C1 segment of cervical spinal cord (tissue), 14 donors: ENCODE measurements around the gene TLE4.
A peak's percentile ranks its signal among the peaks of the same experiment; 100 is the strongest.
"Not testable (repeated sequence)": the region's sequence is repeated elsewhere in the genome, so short reads cannot be mapped to it uniquely, and the experiment has no call there.

ENCODE experiments used
- DNase-seq, 14 donors: peaks; one replicate each; lab custom pipeline; 2025; lab: John Stamatoyannopoulos, UW

The TLE4 gene

DNA sequence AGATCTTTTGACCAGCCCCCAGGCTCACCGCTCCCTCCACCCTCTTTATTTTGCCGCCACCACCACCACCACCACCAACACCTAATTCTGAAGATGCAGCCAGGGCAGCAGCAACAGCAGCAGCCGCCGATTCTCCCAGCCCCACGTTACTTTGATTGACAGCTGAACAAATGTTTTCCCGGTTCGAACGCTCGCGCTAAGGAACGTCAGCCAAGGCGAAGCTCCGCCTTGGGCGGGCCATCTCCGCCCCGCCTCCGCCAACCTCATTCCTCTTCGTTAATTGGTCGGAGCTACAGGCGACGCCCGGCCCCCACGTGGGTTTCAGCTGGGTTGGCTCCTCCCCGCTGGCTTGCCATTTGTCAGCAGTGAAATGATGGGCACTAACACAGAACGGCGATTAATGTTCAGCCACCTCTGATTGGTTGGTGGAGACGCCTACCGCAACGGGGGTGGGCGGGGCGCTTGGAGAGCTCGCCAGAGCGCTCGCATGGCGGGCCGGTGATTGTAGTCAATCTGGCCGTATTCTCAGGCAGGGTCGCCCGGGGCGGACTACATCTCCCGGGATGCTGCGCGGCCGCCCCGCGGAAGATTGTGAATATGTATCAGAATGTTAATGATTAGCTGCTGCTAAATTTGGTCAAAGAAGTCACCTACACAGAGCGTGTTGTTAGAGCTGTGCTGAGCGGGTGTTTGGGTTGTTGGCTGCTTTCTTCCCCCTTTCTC lies at the start of gene TLE4:
Gene TLE4 (plus strand): TSS at position 657 of the 723 bp plus-strand sequence. CDS start 826 bp downstream, outside the sequence.
- DNase-seq = peak; percentile 97 to 100 (median 99)

DNA sequence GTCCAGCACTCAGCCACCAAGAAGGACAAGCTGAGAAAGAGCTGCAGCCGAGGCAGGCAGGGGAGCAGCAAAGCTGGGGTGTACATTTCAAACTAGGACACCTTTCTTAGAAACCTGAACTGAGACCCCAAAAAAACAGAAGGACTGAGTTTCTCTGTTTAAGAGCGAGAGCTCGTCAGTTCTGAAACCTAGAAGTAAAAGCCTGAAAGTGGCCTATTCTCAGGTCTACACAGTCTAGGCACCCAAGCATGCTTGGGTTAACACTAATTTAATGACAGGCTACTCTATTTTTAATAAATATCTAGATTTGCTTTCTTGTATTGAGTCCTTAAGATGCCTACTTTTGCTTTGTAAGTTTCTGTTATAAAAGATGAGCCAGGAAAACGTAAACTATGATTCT lies 49.0 kb upstream of the TLE4 start:
- DNase-seq = no peak

DNA sequence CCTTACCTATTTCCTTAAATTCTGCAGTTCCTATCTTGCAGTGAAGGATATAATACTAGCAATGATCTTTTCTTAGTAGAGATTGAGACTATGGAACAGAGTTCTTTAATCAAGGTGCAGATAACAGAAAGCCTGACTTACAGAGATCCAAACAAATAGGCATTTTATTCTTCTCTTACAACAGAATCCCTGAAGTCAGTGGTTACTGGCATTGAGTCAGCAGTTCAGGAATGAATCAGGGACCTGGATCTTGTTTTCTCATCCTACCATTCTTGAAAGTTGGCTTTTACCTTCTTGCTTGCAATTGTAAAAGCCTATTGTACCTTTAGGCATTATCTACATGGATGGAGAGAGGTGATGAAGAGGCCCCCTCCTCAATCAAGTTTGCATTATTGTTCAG lies 47.5 kb upstream of the TLE4 start:
- no peak for DNase-seq

DNA sequence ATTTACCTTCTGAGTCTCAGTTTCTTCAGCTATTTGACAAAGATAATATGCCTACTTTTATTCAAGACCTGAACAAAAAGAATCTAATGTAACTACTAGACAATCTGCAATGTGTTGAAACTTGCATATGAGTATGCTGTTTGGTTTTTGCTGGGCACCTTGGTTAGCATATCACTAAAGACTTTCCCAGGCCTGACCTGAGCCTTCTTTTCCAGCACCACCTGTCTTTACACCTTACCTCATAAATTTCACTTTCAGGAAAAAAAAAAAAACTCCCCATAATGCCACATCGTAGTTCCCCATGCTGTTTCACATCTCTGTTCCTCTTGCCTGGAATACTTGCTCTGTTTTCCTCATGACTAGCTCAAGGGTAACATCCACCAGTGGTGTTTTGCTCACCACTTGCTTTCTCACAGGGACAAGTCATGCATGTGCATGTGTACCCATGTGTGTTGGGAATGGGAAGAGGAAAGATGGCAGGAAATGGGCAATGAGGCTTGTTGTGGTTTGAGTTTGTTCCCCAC lies 45.6 kb upstream of the TLE4 start:
- no peak for DNase-seq

DNA sequence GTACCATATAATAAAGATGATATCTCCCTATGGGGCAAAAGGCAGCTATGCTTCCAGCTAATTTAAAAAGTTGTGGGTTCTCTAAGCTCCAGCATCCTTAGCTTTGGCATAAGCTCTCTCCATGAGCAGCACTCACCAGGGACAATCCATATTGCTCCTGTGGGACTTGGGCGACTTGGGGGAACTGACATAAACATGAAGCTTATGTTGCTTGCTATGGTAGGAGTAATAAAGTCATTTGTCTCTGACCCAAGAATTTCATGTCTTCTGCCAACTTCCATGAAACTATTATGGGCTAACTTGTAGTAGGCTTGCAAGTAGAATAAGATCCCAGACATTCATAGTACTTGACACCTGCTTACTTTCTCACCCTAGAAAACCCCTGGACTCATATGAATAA lies 36.2 kb upstream of the TLE4 start:
- no peak for DNase-seq

DNA sequence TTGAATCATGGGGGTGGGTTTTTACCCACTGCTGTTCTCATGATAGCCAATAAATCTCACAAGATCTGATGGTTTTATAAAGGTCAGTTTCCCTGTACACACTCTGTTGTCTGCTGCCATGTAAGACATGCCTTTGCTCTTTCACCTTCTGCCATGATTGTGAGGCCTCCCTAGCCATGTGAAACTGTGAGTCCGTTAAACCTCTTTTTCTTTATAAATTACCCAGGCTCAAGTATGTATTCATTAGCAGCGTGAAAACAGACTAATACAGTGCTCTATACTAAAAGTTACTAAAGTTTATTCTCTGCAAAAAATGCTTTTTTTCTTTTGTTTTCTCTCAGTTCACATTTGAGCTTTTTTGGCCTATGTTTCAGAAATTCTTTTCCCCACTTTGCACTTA lies 33.9 kb upstream of the TLE4 start:
- DNase-seq = no peak

- DNase-seq = peak in 1 of 14 donors; percentile 81
Observed at GRCh38 chr9:79542735-79543620, 28.8 kb upstream of the TLE4 start.

- not testable (repeated sequence) for DNase-seq
Observed at GRCh38 chr9:79544375-79544774, 27.4 kb upstream of the TLE4 start.

DNA sequence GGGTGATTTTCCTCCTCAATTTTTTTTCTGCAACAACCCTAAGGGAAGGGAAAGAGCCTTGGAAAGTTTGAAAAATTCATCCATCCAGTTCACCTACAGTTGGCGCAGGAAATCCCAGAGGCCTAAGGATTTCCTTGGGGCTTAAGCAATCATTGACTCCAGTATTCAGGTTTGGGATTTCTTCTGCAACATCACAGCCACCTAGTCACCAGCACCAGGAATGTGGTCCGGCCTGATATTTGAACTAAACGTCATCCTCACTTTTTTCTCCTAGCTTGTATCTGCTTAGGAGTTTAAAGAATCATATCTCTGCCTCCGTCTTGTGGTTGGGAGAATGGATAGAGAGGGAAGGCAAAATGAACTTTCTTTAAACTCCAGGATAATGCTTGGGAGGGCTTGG lies 20.2 kb upstream of the TLE4 start:
- no peak for DNase-seq

GRCh38 chr9:79551994-79552393 lies 19.8 kb upstream of the TLE4 start:
- DNase-seq = no peak

GRCh38 chr9:79555474-79556089 lies 16.2 kb upstream of the TLE4 start:
- no peak for DNase-seq

DNA sequence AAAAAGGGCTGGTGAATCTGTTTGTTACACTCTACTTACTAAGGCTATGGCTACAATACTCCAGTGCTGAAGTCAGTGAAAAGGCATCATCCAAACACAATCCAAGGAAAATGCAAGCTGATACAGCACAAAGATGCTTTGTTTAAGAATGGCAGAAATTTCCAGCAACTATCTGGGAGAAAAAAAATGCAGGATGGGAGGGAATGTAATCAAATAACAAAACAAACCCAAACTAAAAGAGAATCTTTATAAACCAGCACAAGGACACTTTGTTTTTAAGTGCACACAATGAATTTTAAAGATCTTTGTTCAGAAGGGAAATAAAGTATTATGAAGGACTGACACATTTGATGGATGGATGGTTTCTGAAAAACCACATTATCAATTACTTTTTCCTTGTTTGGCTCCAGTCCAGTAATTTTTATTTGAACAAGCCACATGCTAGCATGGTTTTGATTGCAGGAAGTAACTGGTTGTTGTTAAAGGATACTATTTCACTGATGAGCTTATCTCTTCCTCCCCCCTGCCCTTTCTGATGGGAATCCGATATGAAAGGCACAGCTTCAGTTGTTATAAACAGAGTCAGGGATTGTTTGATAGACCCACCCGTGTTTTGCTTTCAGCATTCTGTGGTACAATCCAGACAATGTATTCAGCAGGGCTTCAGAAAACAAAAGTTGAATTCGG lies 12.1 kb upstream of the TLE4 start:
- DNase-seq = peak in 3 of 14 donors; percentile 5 to 33 (median 19)

GRCh38 chr9:79562749-79563386 lies 8.9 kb upstream of the TLE4 start:
- DNase-seq = no peak

DNA sequence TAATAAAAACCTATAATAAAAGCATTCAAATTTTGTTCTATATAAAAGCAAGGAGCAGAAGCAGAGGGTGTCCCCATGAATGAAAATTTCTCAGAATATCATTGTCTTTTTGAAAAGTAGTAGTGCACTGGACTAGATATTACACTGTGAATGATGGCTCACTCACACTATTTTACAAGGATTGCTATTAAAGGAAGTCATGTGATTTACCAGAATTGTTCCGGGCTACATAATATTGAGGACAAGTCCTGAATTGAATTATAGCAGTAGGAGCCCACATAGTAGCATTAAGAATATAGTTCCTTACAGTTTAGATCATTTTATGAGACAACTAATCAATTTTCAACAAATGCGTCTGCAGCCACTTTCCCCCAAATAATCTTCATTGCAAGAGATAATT lies 7.7 kb upstream of the TLE4 start:
- no peak for DNase-seq

DNA sequence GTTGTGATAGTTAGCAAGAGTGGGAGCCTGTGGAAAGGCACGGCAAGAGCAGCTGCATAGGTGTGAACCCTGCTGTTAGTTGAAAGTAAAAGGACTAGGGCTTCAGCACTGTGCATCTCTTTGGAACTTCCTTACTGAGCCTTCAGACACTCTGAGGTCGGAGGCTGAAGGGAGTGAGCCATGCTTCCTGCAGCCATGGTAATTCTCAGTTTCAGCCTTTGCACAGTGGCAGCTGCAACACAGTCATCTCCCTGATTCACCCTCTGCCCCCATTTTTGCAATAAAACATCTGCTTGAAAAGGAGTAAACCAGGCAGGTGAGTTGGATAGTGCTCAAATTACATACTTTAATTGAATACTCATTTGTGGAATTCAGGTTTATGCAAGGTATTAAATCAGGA lies 6.5 kb upstream of the TLE4 start:
- no peak for DNase-seq

DNA sequence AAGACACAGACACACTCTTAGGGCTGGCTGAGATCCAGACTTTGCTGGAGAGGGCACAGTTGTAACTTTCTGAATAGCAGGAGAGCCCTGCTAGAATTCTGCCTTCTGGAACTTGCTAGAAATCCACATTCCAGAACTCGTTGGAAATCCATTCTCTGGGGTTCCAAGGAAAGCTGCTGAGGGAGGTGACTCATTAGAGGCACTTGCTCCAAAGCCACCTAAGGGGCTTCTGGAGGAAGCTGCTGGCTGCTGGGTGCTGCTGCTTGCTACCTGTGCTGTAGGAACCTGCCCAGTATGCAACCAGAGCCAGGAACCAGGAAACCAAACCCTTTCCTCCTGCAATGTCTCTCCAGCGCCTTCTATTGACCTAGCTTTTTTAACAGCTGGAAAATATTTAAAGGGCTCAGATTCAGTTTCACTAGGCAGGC lies 4.1 kb upstream of the TLE4 start:
- DNase-seq = no peak

- DNase-seq = no peak
Observed at GRCh38 chr9:79568337-79569101, 3.2 kb upstream of the TLE4 start.

DNA sequence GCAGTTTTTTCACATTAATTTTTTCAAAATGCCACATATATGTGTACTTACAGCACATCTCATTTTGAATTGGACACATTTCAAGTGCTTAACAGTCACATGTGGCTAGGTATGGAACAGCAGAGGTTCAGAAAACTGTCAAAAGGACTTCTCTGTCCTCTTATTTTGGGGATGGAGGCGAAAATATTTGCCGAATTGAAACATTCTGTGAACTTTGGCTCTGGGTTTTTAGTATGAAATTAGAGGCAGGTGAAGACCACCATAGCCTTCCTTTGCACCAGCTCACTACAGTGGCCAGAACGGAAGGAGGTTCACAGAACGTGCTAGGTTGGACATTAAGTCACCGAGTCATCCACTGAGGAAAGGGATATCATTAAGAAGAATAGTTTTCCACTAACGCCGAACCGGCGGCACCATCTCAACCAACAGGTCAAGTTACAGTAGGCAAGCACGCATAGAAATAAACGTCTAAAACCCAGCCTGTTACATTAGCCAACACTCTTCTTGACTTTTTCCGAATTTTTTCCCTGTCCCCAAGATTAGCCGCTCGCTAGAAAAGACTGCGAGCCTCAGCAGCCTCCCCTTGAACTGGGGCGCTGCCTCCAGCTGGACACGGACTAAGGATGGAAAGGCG lies 1.8 kb upstream of the TLE4 start:
- DNase-seq = peak in 1 of 14 donors; percentile 46

GRCh38 chr9:79570448-79571308 lies 1.1 kb upstream of the TLE4 start:
- peak in 10 of 14 donors; percentile 26 to 76 (median 60) for DNase-seq
